HepG2 (cell line): ENCODE measurements around the gene KCNMA1. TPM values are rescaled to one million over a fixed set of nuclear protein-coding genes. Genes with fewer than 3 reads are reported as not detected.

ENCODE experiments used
- ATAC-seq: fragments of 200-7000 bp; cut with Tn5 transposase; 3 replicates; pipeline ENCODE4 v1.9.1; 2020; ENCODE audit warnings: mild to moderate bottlenecking, moderate library complexity
- BruUV-seq: library from RNA; stranded (reverse); fragments of 400-500 nt; replicated peaks from 2 replicates; lab custom pipeline; 2021; lab: Mats Ljungman, UMichigan
- CTCF ChIA-PET: fragments of 300-600 bp; formaldehyde crosslinking; extraction: SDS; loops from one replicate; lab custom pipeline; 2021; ENCODE audit warnings: low total read pairs, inconsistent platforms, low intra/inter-chr PET ratio; lab: Yijun Ruan, JAX
- POLR2A ChIA-PET: fragments of 350-600 bp; sonication (Branson Sonifier 250); formaldehyde crosslinking; loops from one replicate; lab custom pipeline; 2020; ENCODE audit warnings: antibody characterized with exemption, inconsistent platforms; lab: Yijun Ruan, JAX
- DNase-seq: peaks from one replicate; pipeline ENCODE4 v3.0.0-alpha.2; 2015; ENCODE audit warnings: low spot score
- FAIRE-seq: peaks from 3 replicates; lab custom pipeline; 2011; peaks lifted over from hg19 to GRCh38; lab: Jason Lieb, UNC
- H2AFZ ChIP-seq: one replicate; pipeline ENCODE4 v1.6.1; 2011; ENCODE audit warnings: low read length, inconsistent platforms
- H3K27ac ChIP-seq: fragments of 300-600 bp; 3 replicates; pipeline ENCODE4 v1.8.0; 2011; ENCODE audit warnings: mixed run types, mild to moderate bottlenecking, mixed read lengths, low read length, inconsistent platforms; ENCODE audit not compliant: insufficient read depth; ENCODE audit errors: extremely low read length
- H3K27me3 ChIP-seq, 2 experiments: fragments of 200-600 bp in 1 of 2; 2 replicates in 1 of 2; 3 replicates in 1 of 2; pipeline versions ENCODE4 v1.6.0 to v1.8.0; 2011; ENCODE audit warnings: low read length in 2 of 2, mild to moderate bottlenecking in 2 of 2, moderate library complexity in 2 of 2, inconsistent platforms in 1 of 2; ENCODE audit not compliant: insufficient read depth in 2 of 2, control insufficient read depth in 1 of 2
- H3K36me3 ChIP-seq, 2 experiments: fragments of 200-600 bp in 1 of 2; replicated peaks in 1 of 2; 2 replicates in 1 of 2; 3 replicates in 1 of 2; pipeline versions ENCODE4 v1.5.1 to v1.8.0; 2011; ENCODE audit warnings: low read length in 2 of 2, inconsistent platforms in 1 of 2; ENCODE audit not compliant: insufficient read depth in 2 of 2, control insufficient read depth in 1 of 2
- H3K4me1 ChIP-seq: 2 replicates; pipeline ENCODE4 v1.5.1; 2012; ENCODE audit warnings: low read length, inconsistent platforms; ENCODE audit not compliant: insufficient read depth
- H3K4me2 ChIP-seq: 2 replicates; pipeline ENCODE4 v1.6.0; 2011; ENCODE audit warnings: low read depth, low read length, inconsistent platforms
- H3K4me3 ChIP-seq, 3 experiments: fragments of 200-600 bp in 1 of 3; sonication (generic), shearing (Covaris generic) in 1 of 3; replicated peaks in 1 of 3; 2 replicates each; pipeline ENCODE4 v1.5.1; 2011 to 2016; ENCODE audit warnings: low read length in 3 of 3, inconsistent platforms in 2 of 3, low read depth in 2 of 3, mild to moderate bottlenecking in 2 of 3, control low read depth in 1 of 3, mixed read lengths in 1 of 3; ENCODE audit not compliant: insufficient read depth in 1 of 3
- H3K79me2 ChIP-seq: one replicate; pipeline ENCODE4 v1.6.1; 2011; ENCODE audit warnings: low read length, inconsistent platforms; ENCODE audit not compliant: insufficient read depth
- H3K9ac ChIP-seq: 2 replicates; pipeline ENCODE4 v1.6.0; 2011; ENCODE audit warnings: mild to moderate bottlenecking, low read depth, low read length, inconsistent platforms; ENCODE audit not compliant: insufficient read depth
- H3K9me3 ChIP-seq: 2 replicates; pipeline ENCODE4 v1.5.1; 2012; ENCODE audit warnings: mild to moderate bottlenecking, low read length
- H4K20me1 ChIP-seq: 2 replicates; pipeline ENCODE4 v1.6.0; 2011; ENCODE audit warnings: inconsistent platforms, mild to moderate bottlenecking, low read length, moderate library complexity; ENCODE audit not compliant: insufficient read depth
- ATAD3A ChIP-seq: sonication (generic); formaldehyde crosslinking; IDR thresholded peaks from 2 replicates; pipeline ENCODE4 v1.4.0; 2020; ENCODE audit warnings: missing genetic modification reagents
- BCL3 ChIP-seq: sonication (generic); formaldehyde crosslinking; IDR thresholded peaks from 2 replicates; pipeline ENCODE4 v1.5.1; 2020; ENCODE audit warnings: mild to moderate bottlenecking, missing genetic modification reagents, moderate library complexity
- GATAD1 ChIP-seq: IDR thresholded peaks from 2 replicates; pipeline ENCODE4 v1.6.1; 2016; ENCODE audit warnings: missing genetic modification reagents, missing compliant biosample characterization
- POLR2G ChIP-seq: fragments of 200-400 bp; formaldehyde crosslinking; IDR thresholded peaks from 2 replicates; pipeline ENCODE4 v1.6.1; 2018; ENCODE audit warnings: mild to moderate bottlenecking, low read depth, low read length, moderate library complexity
- SAFB2 ChIP-seq: sonication (generic); formaldehyde crosslinking; IDR thresholded peaks from 2 replicates; pipeline ENCODE4 v1.5.1; 2020; ENCODE audit warnings: missing genetic modification reagents, low read depth, mild to moderate bottlenecking, borderline replicate concordance
- TRIM22 ChIP-seq: fragments of 450-650 bp; IDR thresholded peaks from 2 replicates; pipeline ENCODE4 v1.6.1; 2017
- ZNF615 ChIP-seq: sonication (generic); formaldehyde crosslinking; IDR thresholded peaks from 2 replicates; pipeline ENCODE4 v1.5.0; 2020; ENCODE audit warnings: mild to moderate bottlenecking, missing genetic modification reagents, borderline replicate concordance
- WGBS: methylation state at CpG from one replicate; pipeline ENCODE4 v1.1.6; 2017; ENCODE audit warnings: low lambda C conversion rate; 5-methylcytosine and 5-hydroxymethylcytosine counted together
- in situ Hi-C: cut with HindIII; loops from 2 replicates; pipeline ENCODE4 v1.10.0; 2017; ENCODE audit warnings: low pct_unique_long_range_greater_than_20kb; ENCODE audit not compliant: extremely low pct_ligation_motif_present
- intact Hi-C: fragments of 100-400 bp; cut with micrococcal nuclease; formaldehyde crosslinking; loops from one replicate; pipeline ENCODE4 v1.10.0; 2022; ENCODE audit not compliant: unreplicated experiment
- polyA plus RNA-seq, 8 experiments: library from polyadenylated mRNA; depleted of rRNA in 3 of 8; stranded (reverse) in 7 of 8; unstranded in 1 of 8; fragments of >200 nt; fragmentation: Illumina TruSeq in 4 of 8; extraction: Trizol in 4 of 8; gene quantifications; 2 replicates each; pipeline versions ENCODE4 v1.2.1 to v1.2.3, GENCODE V29; 2011 to 2016; ENCODE audit warnings: low read depth in 4 of 8, missing spikeins in 1 of 8, mixed read lengths in 1 of 8; ENCODE audit not compliant: insufficient read depth in 1 of 8
- total RNA-seq, 5 experiments: library from RNA; depleted of rRNA; stranded (reverse); fragments of >200 nt; fragmentation: Illumina TruSeq; extraction: Trizol; gene quantifications; 2 replicates each; pipeline ENCODE4 v1.2.3, GENCODE V29; 2016; ENCODE audit warnings: low read depth in 1 of 5
- TF ChIP-seq, protein P1 (sequence below), 2 experiments: sonication (generic) in 1 of 2; formaldehyde crosslinking in 1 of 2; IDR thresholded peaks; 2 replicates each; pipeline versions ENCODE4 v1.5.1 to v1.6.1; 2011 to 2020; ENCODE audit warnings: borderline replicate concordance in 1 of 2, low read depth in 1 of 2, low read length in 1 of 2, mild to moderate bottlenecking in 1 of 2, missing genetic modification reagents in 1 of 2, moderate library complexity in 1 of 2

The KCNMA1 gene
- total and polyA plus RNA-seq, 2 of the 13 experiments (the other 11 are each of a cell fraction or from before 2014, with no cell fraction given) = 0.02 TPM; not detected in 1

DNA sequence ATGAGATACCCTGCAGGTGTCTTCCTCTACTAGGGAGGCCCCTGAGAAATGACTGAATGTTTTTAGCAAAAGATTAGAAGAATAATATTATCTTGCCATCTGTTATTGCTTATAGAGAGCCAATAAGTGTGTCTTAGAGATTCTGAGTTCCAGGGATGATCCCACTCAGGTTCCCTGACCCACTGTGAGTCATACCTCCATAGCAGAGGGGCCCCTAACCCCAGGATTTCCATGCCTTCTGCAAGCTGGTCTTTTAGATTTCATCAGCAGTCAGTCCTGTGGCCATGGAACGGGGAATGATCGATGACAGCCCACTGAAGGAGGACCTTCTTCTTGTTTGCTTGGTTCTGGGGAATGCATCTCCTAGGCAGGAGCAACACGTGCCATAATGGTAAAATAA, 333.4 kb downstream of the KCNMA1 start:
- H3K27me3 ChIP-seq = no peaks in the 10 kb centered on the region
- BruUV-seq = no TSS peak

DNA sequence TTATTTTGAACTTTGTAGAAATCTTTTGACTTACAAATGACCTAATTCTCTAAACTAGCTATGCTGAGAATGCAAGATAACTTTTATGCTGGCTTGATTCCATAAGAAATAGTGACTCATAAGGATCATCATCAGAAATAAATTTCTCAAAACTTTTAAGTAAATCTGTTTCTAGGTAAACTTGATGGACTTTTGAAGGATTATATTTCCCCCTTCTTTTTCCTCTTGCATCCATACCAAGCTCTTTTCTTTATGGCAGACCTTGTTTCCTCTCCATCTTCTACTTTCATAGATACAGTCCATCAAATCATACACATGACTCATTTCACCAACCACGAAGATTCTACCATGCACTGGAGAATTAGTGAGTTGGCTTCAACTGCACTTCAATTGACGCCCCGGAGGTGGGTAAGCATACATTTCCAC, 336.3 kb downstream of the KCNMA1 start:
- no TSS peak for BruUV-seq
- FAIRE-seq (no peak), DNase-seq (no peak), ATAC-seq (no peak)
- Histone ChIP-seq H3K79me2 (no peaks in the 10 kb centered on the region), H4K20me1 (no peaks in the 10 kb centered on the region), H3K9ac (no peak overlapping the region), H3K4me1 (no peaks in the 10 kb centered on the region), H3K27ac (no peak overlapping the region), H3K4me2 (no peak overlapping the region), H3K4me3 (no peak overlapping the region), H2AFZ (no peak overlapping the region), H3K36me3 (no peaks in the 10 kb centered on the region), H3K9me3 (no peaks in the 10 kb centered on the region), H3K27me3 (no peaks in the 10 kb centered on the region)
- POLR2A ChIA-PET = no interaction called here
- intact Hi-C loops (no loop called here), in situ Hi-C loops (no loop called here)
- no peak for TF ChIP-seq BCL3
- TF ChIP-seq TRIM22 = no peak
- no peak for TF ChIP-seq SAFB2
- no peak for TF ChIP-seq ZNF615
- CTCF ChIA-PET = no interaction called here
- 17% methylated on average over 3 of the region's 3 CpGs for WGBS

More for the DNA sequence above, 333.4 kb downstream of the KCNMA1 start:
- Histone ChIP-seq H3K4me1 (no peaks in the 10 kb centered on the region), H3K36me3 (no peaks in the 10 kb centered on the region), H4K20me1 (no peaks in the 10 kb centered on the region), H3K79me2 (no peaks in the 10 kb centered on the region), H3K9me3 (no peaks in the 10 kb centered on the region), H3K9ac (no peak overlapping the region), H3K27ac (no peak overlapping the region), H2AFZ (no peak overlapping the region), H3K4me2 (no peak overlapping the region), H3K4me3 (no peak overlapping the region)
- POLR2A ChIA-PET = no interaction called here
- WGBS = 0% methylated on average over 3 of the region's 3 CpGs
- no peak for FAIRE-seq
- CTCF ChIA-PET = no interaction called here
- in situ Hi-C loops (no loop called here), intact Hi-C loops (no loop called here)
- TF ChIP-seq GATAD1 (CRISPR knock-in tag) (no peak), POLR2G (no peak), ATAD3A (CRISPR knock-in tag) (no peak)
- TF ChIP-seq, protein P1, sequence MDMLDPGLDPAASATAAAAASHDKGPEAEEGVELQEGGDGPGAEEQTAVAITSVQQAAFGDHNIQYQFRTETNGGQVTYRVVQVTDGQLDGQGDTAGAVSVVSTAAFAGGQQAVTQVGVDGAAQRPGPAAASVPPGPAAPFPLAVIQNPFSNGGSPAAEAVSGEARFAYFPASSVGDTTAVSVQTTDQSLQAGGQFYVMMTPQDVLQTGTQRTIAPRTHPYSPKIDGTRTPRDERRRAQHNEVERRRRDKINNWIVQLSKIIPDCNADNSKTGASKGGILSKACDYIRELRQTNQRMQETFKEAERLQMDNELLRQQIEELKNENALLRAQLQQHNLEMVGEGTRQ (IDR thresholded peaks at IDR 0.05; ENCODE audit: low read depth, low read length) = no peak
- TF ChIP-seq, protein P1 (CRISPR knock-in tag; IDR thresholded peaks at IDR 0.05; ENCODE audit: borderline replicate concordance) = no peak
- no peak for ATAC-seq
- no peak for DNase-seq
